Nephron progenitor cell (in vitro differentiated cells): ENCODE data around the gene DEPP1.

Experiments used
- DNase-seq: peaks from one replicate; pipeline ENCODE4 v3.0.0; 2021
- H3K27ac Mint-ChIP-seq: 2 replicates; pipeline ENCODE4 v1.8.0; 2021; ENCODE audit warnings: mild to moderate bottlenecking, moderate library complexity, mixed read lengths
- H3K27me3 Mint-ChIP-seq: 2 replicates; pipeline ENCODE4 v1.8.0; 2021; ENCODE audit warnings: mild to moderate bottlenecking, low read depth, mixed read lengths; ENCODE audit not compliant: poor library complexity
- H3K36me3 Mint-ChIP-seq: 2 replicates; pipeline ENCODE4 v1.8.0; 2021; ENCODE audit warnings: low read depth, mixed read lengths
- H3K4me1 Mint-ChIP-seq: 2 replicates; pipeline ENCODE4 v1.8.0; 2021; ENCODE audit warnings: mixed read lengths
- H3K4me3 Mint-ChIP-seq: 2 replicates; pipeline ENCODE4 v1.8.0; 2021; ENCODE audit warnings: mild to moderate bottlenecking, moderate library complexity, mixed read lengths
- H3K9me3 Mint-ChIP-seq: 2 replicates; pipeline ENCODE4 v1.8.0; 2021; ENCODE audit warnings: mild to moderate bottlenecking, moderate library complexity, mixed read lengths
- TF ChIP-seq, protein P1 (sequence below): fragments of 200-600 bp; sonication (generic); IDR thresholded peaks from 2 replicates; pipeline ENCODE4 v1.5.0; 2021; ENCODE audit warnings: antibody characterized with exemption

Gene DEPP1

DNA sequence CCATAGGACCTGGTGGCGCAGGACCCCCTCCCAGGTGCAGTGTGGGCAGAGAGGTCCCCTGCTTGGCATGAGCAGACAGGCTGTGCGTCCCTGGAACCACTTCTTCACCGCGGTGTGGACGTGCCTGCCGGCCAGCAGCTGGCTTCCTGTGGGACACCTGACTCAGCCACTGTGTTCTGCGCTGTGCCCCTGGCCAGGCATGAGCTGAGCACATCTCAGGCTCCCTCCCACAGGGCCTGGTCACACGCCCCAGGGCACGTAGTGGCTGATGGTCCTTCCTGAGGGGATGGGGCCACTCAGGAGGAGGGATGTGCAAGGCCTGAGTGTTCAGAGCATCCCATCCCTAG, 3.5 kb upstream of the DEPP1 start:
- TF ChIP-seq, protein P1, sequence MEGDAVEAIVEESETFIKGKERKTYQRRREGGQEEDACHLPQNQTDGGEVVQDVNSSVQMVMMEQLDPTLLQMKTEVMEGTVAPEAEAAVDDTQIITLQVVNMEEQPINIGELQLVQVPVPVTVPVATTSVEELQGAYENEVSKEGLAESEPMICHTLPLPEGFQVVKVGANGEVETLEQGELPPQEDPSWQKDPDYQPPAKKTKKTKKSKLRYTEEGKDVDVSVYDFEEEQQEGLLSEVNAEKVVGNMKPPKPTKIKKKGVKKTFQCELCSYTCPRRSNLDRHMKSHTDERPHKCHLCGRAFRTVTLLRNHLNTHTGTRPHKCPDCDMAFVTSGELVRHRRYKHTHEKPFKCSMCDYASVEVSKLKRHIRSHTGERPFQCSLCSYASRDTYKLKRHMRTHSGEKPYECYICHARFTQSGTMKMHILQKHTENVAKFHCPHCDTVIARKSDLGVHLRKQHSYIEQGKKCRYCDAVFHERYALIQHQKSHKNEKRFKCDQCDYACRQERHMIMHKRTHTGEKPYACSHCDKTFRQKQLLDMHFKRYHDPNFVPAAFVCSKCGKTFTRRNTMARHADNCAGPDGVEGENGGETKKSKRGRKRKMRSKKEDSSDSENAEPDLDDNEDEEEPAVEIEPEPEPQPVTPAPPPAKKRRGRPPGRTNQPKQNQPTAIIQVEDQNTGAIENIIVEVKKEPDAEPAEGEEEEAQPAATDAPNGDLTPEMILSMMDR: no peak
- Mint-ChIP-seq H3K4me3 (no peak overlapping the region), H3K36me3 (no peaks in the 10 kb centered on the region), H3K9me3 (no peaks in the 10 kb centered on the region), H3K27me3 (peaks cover 8% of the 10 kb centered on the region), H3K4me1 (peaks cover 67% of the 10 kb centered on the region), H3K27ac (no peak overlapping the region)
- DNase-seq: no peak

DNA sequence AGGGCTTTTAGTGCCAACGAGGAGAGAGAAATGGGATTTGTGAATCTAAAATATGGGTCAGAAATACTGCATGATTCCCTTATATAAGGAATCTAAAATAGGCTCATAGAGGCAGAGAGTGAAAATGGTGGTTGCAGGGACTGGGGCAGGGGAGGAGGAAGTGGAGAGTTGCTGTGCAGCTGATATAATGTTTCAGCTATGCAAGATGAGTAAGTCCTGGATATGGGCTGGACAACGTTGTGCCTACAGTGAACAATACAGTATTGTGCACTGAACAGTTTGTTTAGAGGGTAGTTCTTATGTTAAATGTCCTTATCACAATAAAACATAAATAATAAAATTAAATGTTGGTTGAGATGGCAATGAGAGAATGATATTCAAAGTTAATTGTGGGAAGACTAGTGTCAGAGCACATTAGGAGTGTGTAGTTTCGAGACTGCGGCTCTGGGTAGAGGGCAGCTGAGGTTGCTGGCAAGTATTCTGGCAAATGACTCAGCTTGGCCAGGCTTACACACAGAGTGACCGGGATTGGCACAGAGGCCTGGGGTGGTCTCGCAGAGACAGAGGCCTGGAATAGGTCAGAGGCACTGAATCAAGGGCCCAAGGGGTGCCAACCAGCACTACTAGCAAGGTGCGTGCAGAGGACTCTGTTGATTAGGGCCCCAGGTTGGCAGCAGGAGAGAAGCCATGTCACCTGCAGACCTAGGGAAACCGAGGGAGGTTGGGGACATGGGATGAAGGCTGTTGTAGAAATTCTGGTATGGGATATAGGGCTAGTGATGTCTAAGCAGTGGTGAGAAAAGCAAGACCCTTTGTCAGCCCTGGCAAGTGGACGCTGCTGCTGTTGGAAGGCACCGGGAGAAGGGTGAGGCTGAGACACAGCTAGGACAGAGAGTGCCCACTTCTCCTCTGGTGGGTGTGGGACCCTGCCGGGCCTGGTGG, 2.8 kb upstream of the DEPP1 start:
- H3K4me1 Mint-ChIP-seq: peaks cover 74% of the 10 kb centered on the region
- TF ChIP-seq, protein P1: no peak
- no peaks in the 10 kb centered on the region for H3K9me3 Mint-ChIP-seq
- DNase-seq: no peak
- H3K36me3 Mint-ChIP-seq: no peaks in the 10 kb centered on the region
- peaks cover 5% of the 10 kb centered on the region for H3K27me3 Mint-ChIP-seq
- H3K27ac Mint-ChIP-seq: no peak overlapping the region
- H3K4me3 Mint-ChIP-seq: no peak overlapping the region

DNA sequence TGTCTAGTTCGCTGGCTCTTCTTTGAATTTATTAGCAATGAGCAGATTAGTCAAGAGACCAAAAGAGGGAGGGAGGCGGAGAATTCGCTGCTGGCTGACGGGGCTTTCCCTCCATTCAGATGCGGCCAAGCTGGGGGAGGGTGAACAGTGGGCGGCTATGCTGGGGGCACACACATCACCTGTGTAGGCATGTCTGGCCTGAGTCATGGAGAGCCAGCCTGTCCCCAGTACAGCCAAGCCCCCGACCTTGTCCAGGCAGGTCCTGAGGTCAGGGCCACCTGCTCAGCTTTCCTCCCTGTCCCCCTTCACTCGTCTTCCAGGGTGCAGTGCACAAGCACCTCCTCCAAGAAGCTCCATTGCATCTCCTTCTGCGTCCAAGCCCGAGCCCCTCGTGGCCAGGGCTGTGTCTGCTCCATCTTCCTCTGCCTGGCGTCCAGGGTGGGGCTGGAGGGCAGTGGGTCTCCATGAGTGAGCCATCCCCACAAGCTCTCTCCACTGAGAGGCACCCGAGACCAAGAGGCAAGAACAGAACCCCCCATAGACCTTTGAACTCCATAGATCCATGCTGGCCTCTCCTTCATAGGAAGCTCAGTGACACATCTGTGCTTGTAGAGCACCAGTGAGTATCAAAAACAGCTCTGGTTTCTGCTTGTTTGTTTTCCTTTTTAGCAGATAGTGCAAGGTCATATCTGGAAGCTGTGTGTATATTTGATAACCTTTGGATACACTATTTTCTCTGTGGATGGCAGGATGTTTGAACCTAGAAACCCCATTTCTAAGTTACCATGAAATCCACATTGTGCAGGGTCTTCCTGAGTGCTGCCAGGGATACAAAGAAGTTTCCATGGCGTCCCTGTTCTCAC, 1.9 kb upstream of the DEPP1 start:
- Mint-ChIP-seq H3K4me3 (peak overlapping the region; percentile 31), H3K27ac (no peak overlapping the region), H3K9me3 (no peaks in the 10 kb centered on the region), H3K4me1 (peaks cover 82% of the 10 kb centered on the region), H3K27me3 (no peaks in the 10 kb centered on the region), H3K36me3 (no peaks in the 10 kb centered on the region)
- no peak for DNase-seq
- TF ChIP-seq, protein P1: no peak

DNA sequence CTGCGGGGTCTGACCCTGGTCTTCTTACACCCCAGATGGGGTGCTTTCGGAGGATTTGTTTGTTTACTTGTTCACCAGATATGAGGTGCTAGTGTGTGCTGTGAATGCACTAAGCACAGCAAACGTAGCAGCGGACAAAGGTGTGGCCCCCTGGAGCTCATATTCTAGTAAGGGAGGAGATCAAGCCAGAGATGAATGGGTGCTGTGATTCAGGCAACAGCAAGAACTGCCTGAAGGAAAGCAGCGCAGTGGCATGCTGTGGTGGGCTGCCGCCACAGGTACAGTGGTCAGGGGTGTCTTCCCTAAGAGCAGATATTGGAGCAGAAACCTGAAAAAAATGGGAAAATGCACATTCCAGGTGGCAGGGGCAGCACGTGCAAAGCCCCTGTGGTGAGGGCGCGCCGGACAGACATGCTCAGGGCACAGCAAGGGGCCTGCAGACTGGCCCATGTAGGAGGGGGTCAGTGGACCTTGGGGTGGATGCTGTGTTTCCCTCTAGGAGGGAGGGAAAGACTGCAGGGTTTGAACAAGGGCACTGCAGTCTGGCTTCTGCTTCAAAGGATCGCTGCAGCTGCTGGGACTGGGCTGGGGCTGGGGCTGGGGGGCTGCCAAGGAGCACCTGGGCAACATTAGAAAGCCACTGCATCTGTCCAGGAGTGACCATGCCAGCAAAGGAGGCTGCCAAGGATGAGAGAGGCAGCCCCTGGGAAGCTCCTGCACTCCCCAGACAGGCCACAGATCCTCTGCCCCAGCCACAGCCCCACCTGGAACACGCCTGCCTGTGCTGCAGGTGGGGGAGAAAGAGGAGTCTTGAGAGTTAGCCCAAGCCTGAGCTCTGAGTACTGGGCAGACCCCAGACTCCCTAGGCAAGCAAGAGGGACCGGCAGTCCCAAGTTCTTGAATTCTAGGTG, 927 bp upstream of the DEPP1 start:
- no peak for DNase-seq
- H3K4me3 Mint-ChIP-seq: peak overlapping the region; percentile 53
- H3K27ac Mint-ChIP-seq: peak overlapping the region; percentile 89
- H3K36me3 Mint-ChIP-seq: no peaks in the 10 kb centered on the region
- TF ChIP-seq, protein P1: no peak
- no peaks in the 10 kb centered on the region for H3K27me3 Mint-ChIP-seq
- peaks cover 73% of the 10 kb centered on the region for H3K4me1 Mint-ChIP-seq
- H3K9me3 Mint-ChIP-seq: no peaks in the 10 kb centered on the region

DNA sequence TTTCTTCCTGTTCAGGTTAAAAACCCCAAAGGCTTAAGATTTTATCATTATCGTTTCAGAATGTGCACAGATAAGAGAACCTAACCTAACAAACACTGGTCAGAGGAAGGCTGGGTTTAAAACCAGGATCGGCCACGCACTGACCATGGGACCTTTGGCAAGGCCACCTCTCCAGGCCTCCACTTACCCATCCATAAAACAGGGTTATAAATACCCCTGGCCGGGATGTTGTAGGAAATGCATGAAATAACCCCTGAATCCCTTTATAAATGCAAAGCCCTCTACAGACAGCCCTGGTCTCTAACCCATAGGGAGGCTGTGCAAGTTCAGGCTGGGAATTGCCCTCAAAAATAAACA, 418 bp downstream of the DEPP1 start:
- peaks cover 66% of the 10 kb centered on the region for H3K4me1 Mint-ChIP-seq
- no peaks in the 10 kb centered on the region for H3K36me3 Mint-ChIP-seq
- H3K27me3 Mint-ChIP-seq: no peaks in the 10 kb centered on the region
- H3K4me3 Mint-ChIP-seq: peak overlapping the region; percentile 83
- DNase-seq: no peak
- no peaks in the 10 kb centered on the region for H3K9me3 Mint-ChIP-seq
- H3K27ac Mint-ChIP-seq: peak overlapping the region; percentile 94
- TF ChIP-seq, protein P1: no peak
